NT2/D1 (cell line): Measurements from ENCODE around the gene ZFHX2.

Source experiments
- SUZ12 ChIP-seq: IDR thresholded peaks from 2 replicates; pipeline ENCODE4 v1.6.1; 2011; ENCODE audit not compliant: insufficient read length, insufficient read depth; ENCODE audit errors: extremely low read depth
- YY1 ChIP-seq: IDR thresholded peaks from 2 replicates; pipeline ENCODE4 v1.6.1; 2011; ENCODE audit not compliant: insufficient read length, insufficient read depth
- ZNF274 ChIP-seq: IDR thresholded peaks from 2 replicates; pipeline ENCODE4 v1.6.1; 2011; ENCODE audit warnings: mild to moderate bottlenecking, low read depth, low read length

DNA sequence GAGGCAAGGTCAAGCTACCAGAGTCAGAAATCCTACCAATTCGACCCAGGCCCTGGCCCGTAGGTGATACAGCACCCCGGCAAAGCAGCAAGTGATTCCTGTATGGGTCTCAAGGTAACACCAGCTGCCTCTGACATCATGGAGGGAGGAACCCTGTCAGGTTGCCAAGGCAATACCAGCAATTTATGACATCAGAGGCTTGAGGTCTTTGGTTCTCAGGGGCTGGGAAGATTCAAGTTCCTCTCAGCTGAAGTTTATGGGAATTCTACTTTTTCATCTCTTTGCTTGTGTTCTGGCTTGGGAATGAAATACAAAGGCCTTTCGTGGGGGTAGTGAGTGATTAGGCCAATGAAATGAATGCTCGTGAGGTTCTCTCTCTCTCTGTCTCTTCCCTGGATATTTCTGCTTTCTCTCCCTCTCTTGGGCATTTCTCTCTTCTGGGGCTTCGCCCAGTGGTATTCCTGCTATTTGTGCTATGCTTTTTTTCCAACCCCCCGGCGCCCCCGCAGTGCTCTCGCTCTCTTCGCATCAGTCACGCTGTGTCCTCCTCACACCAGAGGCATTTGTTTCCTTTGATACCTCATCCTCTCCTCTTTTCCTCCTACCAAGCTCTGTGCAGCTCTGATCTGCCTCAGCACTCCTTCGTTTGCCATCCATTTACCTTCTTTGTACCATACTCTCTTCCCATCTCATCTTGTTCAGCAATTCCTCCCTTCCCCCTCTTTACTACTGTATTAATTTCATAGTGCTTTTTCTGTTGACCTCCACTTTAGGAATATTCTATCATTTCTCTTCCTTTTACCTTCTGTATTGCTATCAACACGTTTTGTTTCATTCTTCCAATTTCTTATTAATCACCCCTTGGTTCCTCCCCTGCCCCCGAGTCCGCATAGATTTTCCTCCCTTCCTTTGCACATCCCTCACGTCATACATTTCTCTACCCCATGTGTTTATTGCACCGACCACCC lies 2.9 kb downstream of the ZFHX2 start:
- TF ChIP-seq YY1 (no peak), ZNF274 (no peak), SUZ12 (no peak)
